ENCODE results near the gene MRPL34.

DNA sequence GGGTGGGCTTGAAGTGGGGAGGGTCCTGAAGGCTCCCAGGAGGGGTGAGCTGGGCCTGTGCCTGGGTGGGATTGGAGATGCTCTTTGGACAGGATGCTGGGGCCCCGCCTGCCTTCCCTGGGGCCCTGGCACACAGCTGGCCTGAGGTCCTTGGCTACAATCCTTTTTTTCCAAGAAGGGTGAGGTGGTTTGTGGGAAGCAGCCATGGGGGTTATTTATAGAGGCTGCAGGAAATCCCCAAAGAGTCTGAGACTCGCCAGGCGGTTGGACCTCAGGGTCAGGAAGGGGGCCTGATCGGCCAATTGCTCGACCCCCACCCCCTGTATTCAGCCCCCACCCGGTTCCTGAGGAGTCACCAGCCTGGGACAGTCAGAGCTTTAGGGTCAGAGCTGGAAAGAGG lies 41.7 kb downstream of the MRPL34 start:
- TF ChIP-seq, protein P1, sequence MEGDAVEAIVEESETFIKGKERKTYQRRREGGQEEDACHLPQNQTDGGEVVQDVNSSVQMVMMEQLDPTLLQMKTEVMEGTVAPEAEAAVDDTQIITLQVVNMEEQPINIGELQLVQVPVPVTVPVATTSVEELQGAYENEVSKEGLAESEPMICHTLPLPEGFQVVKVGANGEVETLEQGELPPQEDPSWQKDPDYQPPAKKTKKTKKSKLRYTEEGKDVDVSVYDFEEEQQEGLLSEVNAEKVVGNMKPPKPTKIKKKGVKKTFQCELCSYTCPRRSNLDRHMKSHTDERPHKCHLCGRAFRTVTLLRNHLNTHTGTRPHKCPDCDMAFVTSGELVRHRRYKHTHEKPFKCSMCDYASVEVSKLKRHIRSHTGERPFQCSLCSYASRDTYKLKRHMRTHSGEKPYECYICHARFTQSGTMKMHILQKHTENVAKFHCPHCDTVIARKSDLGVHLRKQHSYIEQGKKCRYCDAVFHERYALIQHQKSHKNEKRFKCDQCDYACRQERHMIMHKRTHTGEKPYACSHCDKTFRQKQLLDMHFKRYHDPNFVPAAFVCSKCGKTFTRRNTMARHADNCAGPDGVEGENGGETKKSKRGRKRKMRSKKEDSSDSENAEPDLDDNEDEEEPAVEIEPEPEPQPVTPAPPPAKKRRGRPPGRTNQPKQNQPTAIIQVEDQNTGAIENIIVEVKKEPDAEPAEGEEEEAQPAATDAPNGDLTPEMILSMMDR (IDR thresholded peaks at IDR 0.05; ENCODE audit: low read depth, low read length, missing input control): no peak
- TF ChIP-seq, protein P2, sequence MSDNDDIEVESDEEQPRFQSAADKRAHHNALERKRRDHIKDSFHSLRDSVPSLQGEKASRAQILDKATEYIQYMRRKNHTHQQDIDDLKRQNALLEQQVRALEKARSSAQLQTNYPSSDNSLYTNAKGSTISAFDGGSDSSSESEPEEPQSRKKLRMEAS (IDR thresholded peaks at IDR 0.05): no peak
- no peak for TF ChIP-seq EGR1 (IDR thresholded peaks at IDR 0.05; ENCODE audit: low read depth in 2 of 2)
- no peak for TF ChIP-seq JUND (IDR thresholded peaks at IDR 0.05)
- no peak for TF ChIP-seq SP1 (IDR thresholded peaks at IDR 0.05)
- no peak for TF ChIP-seq RAD21 (IDR thresholded peaks at IDR 0.05)
- no peak for TF ChIP-seq RXRA (IDR thresholded peaks at IDR 0.05)
- TF ChIP-seq, protein P3, sequence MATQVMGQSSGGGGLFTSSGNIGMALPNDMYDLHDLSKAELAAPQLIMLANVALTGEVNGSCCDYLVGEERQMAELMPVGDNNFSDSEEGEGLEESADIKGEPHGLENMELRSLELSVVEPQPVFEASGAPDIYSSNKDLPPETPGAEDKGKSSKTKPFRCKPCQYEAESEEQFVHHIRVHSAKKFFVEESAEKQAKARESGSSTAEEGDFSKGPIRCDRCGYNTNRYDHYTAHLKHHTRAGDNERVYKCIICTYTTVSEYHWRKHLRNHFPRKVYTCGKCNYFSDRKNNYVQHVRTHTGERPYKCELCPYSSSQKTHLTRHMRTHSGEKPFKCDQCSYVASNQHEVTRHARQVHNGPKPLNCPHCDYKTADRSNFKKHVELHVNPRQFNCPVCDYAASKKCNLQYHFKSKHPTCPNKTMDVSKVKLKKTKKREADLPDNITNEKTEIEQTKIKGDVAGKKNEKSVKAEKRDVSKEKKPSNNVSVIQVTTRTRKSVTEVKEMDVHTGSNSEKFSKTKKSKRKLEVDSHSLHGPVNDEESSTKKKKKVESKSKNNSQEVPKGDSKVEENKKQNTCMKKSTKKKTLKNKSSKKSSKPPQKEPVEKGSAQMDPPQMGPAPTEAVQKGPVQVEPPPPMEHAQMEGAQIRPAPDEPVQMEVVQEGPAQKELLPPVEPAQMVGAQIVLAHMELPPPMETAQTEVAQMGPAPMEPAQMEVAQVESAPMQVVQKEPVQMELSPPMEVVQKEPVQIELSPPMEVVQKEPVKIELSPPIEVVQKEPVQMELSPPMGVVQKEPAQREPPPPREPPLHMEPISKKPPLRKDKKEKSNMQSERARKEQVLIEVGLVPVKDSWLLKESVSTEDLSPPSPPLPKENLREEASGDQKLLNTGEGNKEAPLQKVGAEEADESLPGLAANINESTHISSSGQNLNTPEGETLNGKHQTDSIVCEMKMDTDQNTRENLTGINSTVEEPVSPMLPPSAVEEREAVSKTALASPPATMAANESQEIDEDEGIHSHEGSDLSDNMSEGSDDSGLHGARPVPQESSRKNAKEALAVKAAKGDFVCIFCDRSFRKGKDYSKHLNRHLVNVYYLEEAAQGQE (IDR thresholded peaks at IDR 0.05): no peak
- no peak for TF ChIP-seq TAF1 (conservative IDR thresholded peaks at IDR 0.05)
- no peak for TF ChIP-seq ATF3 (IDR thresholded peaks at IDR 0.05)
- no peak for TF ChIP-seq FOXA2 (IDR thresholded peaks at IDR 0.05)
- no peak for TF ChIP-seq GABPA (IDR thresholded peaks at IDR 0.05 in 1 of 2, conservative IDR thresholded peaks at IDR 0.05 in 1 of 2)
- peak; percentile 28 for TF ChIP-seq NR2F2 (IDR thresholded peaks at IDR 0.05)
- TF ChIP-seq FOXA1 (IDR thresholded peaks at IDR 0.05): no peak
